Measurements from ENCODE around the gene SP140L. TPM values are rescaled to one million over a fixed set of nuclear protein-coding genes. Genes with fewer than 3 reads are reported as not detected.
A peak's percentile ranks its signal among the peaks of the same experiment; 100 is the strongest.

SP140L gene
- total and polyA plus RNA-seq, 10 of the 15 experiments (the other 5 are each of a cell fraction or from before 2014, with no cell fraction given), result 4.7 to 28.6 (median 15.0) TPM

GRCh38 chr2:230416061-230416721 is 89.2 kb downstream of the SP140L start, which contains the start of gene SP100 (continued):
- TF ChIP-seq RBBP5 (conservative IDR thresholded peaks at IDR 0.05), result no peak
- TF ChIP-seq TAF1 (IDR thresholded peaks at IDR 0.05; ENCODE audit: borderline replicate concordance, low read depth, low read length), result peak; percentile 93
- TF ChIP-seq MYC (IDR thresholded peaks at IDR 0.05; ENCODE audit: insufficient read depth, insufficient read length, insufficient replicate concordance, low read length, severe bottlenecking), result no peak
- peak; percentile 33 for TF ChIP-seq MEF2B (IDR thresholded peaks at IDR 0.05; ENCODE audit: partially characterized antibody, poor library complexity, severe bottlenecking)
- TF ChIP-seq FOXK2 (IDR thresholded peaks at IDR 0.05), result no peak
- peak; percentile 96 for TF ChIP-seq SPI1 (IDR thresholded peaks at IDR 0.05; ENCODE audit: borderline replicate concordance, insufficient read depth, low read depth, low read length)
- 0 out of 2 replicates have a peak, but pooled peaks have one; percentile 36 for TF ChIP-seq ATF3 (IDR thresholded peaks at IDR 0.05; ENCODE audit: borderline replicate concordance, extremely low read depth, low read depth, low read length)
- peak; percentile 51; the same call in 1 of the 2 replicates for TF ChIP-seq RB1 (IDR thresholded peaks at IDR 0.05; ENCODE audit: borderline replicate concordance)
- TF ChIP-seq USF2 (IDR thresholded peaks at IDR 0.05; ENCODE audit: borderline replicate concordance, low read depth, low read length), result peak; percentile 61
- TF ChIP-seq HSF1 (IDR thresholded peaks at IDR 0.05; ENCODE audit: low read depth, low read length), result no peak
- peak; percentile 70; the same call in 1 of the 2 replicates for TF ChIP-seq YY1 (IDR thresholded peaks at IDR 0.05; ENCODE audit: low read depth, low read length)
- TF ChIP-seq ZNF274 (IDR thresholded peaks at IDR 0.05; ENCODE audit: insufficient read depth, insufficient read length), result no peak
- TF ChIP-seq HDAC6 (IDR thresholded peaks at IDR 0.05; ENCODE audit: unreplicated experiment), result peak; percentile 52
- TF ChIP-seq HDAC2 (IDR thresholded peaks at IDR 0.05), result no peak
- TF ChIP-seq, protein P1, sequence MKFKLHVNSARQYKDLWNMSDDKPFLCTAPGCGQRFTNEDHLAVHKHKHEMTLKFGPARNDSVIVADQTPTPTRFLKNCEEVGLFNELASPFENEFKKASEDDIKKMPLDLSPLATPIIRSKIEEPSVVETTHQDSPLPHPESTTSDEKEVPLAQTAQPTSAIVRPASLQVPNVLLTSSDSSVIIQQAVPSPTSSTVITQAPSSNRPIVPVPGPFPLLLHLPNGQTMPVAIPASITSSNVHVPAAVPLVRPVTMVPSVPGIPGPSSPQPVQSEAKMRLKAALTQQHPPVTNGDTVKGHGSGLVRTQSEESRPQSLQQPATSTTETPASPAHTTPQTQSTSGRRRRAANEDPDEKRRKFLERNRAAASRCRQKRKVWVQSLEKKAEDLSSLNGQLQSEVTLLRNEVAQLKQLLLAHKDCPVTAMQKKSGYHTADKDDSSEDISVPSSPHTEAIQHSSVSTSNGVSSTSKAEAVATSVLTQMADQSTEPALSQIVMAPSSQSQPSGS (IDR thresholded peaks at IDR 0.05; ENCODE audit: low read length), result no peak; the same call in 1 of the 2 replicates
- no peak for TF ChIP-seq TCF7 (IDR thresholded peaks at IDR 0.05; ENCODE audit: borderline replicate concordance)
- no peak for TF ChIP-seq KAT2A (conservative IDR thresholded peaks at IDR 0.05; ENCODE audit: control insufficient read depth, low read depth, low read length)
- no peak for TF ChIP-seq SIX5 (IDR thresholded peaks at IDR 0.05; ENCODE audit: low read depth, low read length, severe bottlenecking)
- TF ChIP-seq STAT1 (conservative IDR thresholded peaks at IDR 0.05), result peak; percentile 63; the same call in 1 of the 2 replicates
- TF ChIP-seq ETV6 (conservative IDR thresholded peaks at IDR 0.05 in 1 of 2, IDR thresholded peaks at IDR 0.05 in 1 of 2; ENCODE audit: borderline replicate concordance in 1 of 2, low read depth in 1 of 2), result peak in 1 of 2 experiments; percentile 90; a peak in 2 of 4 replicates
- peak; percentile 48; the same call in 1 of the 2 replicates for TF ChIP-seq TCF12 (IDR thresholded peaks at IDR 0.05; ENCODE audit: low read depth, low read length)
- TF ChIP-seq, protein P2, sequence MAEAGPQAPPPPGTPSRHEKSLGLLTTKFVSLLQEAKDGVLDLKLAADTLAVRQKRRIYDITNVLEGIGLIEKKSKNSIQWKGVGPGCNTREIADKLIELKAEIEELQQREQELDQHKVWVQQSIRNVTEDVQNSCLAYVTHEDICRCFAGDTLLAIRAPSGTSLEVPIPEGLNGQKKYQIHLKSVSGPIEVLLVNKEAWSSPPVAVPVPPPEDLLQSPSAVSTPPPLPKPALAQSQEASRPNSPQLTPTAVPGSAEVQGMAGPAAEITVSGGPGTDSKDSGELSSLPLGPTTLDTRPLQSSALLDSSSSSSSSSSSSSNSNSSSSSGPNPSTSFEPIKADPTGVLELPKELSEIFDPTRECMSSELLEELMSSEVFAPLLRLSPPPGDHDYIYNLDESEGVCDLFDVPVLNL (IDR thresholded peaks at IDR 0.05; ENCODE audit: low read depth, low read length), result no peak
- TF ChIP-seq CBX3 (IDR thresholded peaks at IDR 0.05; ENCODE audit: borderline replicate concordance, low read depth), result no peak
- TF ChIP-seq RUNX3 (IDR thresholded peaks at IDR 0.05; ENCODE audit: low read length), result peak; percentile 74
- no peak for TF ChIP-seq ZNF622 (IDR thresholded peaks at IDR 0.05)
- no peak for TF ChIP-seq NR2C2 (IDR thresholded peaks at IDR 0.05; ENCODE audit: borderline replicate concordance, control insufficient read depth, insufficient read length, low read depth)

Data from GM12878 (cell line).